ENCODE measurements around the gene CACUL1.
"Not testable (repeated sequence)": the region's sequence is repeated elsewhere in the genome, so short reads cannot be mapped to it uniquely, and the experiment has no call there.

CACUL1 gene

DNA sequence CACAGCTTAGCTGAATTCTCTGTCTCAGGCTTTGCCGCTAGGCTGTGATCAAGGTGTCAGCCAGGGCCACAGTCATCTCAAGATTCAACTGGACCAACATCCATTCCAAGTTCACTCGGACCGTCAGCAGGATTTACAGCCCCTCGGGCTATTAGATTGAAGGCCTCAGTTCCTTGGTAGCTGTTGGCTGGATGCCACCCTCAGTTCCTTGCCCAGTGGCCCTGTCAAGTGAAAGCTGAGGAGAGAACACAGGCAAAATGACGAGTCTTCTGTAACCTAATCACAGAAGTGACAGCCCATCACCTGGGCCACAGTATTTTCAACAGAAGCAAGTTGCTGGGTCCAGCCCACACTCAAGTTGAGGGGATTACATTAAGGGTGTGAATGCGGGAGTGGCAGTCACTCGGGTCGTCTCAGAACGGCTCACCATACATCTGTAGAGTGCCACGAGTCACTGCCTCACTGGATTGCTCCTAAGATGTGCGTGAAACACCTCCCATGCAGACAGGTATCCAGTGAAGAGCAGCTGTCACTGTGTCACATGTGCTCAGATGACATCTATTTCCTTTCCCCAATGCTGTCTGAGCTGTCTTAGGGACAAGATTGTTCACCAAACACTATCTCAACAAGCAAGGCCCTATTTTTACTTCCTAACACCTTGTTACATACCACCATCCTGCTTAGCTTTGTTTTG, 80.4 kb downstream of the CACUL1 start:
- no peak for DNase-seq

DNA sequence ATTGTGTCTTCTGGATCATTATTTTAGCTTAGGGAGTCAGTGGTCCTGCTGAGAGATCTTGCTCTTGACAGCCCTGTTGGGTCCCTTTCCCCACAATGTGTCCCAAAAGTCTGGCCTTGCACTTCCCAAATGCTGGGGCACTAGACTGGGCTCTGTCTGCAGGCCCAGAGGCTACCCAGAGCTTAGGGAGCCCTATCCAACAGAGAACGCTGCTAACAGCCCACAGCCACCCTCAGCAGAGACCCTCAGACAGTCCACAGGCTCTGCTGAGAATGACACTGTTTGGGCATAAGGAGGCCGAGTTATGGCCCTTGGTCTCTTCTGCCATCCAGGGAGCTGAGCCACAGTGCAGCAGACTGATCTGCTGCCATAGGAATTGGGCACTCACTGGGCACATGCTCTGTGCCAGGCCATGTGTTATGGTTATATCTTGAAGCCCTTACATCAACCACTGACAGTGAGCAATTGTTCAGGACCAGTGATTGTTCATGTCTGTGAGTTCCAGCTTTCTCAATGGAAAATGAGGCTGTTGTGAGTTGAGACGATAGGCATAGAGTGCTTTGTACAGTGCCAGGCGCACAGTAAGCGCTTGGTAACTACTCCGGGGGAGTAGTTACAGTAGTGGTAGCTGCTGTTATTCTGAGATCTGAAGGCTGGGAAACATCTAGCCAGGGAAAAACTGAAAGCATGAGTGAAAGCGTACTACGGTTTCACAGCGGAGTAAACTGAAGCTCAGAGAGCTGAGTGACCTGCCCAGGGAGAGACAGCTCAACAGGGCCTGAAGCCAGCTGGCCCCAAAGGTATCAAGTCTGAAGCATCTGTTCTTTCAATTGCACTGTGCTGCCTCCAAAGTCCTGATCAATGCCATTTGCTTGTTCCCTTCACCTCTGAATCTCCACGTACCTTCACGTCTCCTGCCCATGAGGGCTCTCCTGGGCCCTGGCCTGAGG, 81.7 kb downstream of the CACUL1 start:
- no peak for DNase-seq

DNA sequence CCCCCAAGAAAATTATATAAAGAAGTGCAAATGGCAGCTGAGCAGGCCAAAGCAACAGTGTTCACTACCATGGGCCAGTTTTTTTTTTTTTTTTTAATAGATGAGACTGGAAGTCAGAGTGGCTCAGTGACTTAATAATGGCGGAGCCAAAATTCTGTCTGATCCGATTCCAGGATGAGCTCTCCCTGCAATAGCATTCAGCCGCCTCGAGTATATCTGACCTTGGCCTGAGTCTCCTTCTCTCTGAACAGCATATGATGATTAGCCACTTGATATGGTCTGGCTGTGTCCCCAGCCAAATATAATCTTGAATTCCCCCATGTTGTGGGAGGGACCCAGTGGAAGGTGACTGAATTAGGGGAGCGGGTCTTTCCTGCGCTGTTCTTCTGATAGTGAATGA, 82.6 kb downstream of the CACUL1 start:
- DNase-seq: no peak

DNA sequence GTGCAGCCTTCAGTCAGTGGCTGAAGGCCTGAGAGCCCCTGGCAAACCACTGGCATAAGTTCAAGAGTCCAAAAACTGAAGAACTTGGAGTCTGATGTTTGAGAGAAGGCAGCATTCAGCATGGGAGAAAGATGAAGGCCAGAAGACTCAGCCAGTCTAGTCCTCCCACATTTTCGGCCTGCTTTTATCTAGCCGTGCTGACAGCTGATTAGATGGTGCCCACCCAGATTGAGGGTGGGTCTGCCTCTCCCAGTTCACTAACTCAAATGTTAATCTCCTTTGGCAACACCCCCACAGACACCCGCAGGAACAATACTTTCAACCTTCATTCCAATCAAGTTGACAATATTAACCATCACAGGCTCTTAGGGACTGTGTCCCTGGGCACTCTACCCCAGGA, 83.5 kb downstream of the CACUL1 start:
- DNase-seq: not testable (repeated sequence)

DNA sequence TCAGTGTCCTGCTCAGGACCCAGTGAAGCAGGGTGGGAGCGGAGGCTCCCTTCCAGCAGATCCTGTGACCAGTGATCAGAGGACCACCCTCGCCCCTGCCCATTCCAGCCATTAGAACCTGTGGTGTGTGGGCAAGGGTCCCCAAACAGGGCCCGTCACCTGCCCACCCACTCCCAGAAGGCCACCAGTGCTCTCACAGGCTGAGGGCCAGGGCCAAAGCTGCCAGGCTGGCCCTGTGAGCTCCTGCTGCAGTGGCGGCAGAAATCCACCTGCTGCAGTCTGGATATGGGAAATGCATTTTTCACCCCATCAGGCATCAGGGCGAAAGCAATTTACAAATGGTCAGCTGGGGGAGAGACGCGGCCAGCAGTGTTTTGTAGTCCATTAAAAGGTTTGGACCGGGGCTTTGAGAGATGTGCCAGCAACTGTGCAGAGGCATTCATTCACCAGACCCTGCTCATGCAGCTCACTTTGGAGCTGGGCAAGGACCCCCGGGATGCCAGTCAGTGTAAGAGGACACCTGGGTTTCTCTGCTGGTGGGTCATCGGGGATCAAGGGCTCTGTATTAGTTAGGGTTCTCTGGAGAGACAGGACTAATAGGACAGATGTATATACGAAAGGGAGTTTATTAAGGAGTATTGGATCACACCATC, 84.2 kb downstream of the CACUL1 start:
- DNase-seq: no peak

DNA sequence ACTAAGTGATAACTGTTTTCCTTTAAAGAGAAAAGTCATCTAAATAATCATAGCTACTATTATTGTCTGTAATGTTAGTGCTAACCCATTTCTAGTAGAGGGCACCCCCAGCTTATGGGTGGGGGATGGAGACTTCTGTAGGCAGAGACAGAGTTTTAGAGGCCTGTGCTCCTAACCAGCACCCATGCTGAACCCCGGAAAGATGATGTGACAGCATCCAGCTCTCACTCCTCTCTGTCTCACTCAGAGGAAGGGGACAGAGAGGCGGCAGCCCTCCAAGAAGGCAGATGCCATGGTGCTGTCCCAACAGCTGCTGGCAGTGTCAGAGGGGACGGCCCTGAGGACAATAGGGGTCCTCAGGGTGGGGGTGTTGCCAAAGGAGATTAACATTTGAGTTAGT, 84.9 kb downstream of the CACUL1 start:
- DNase-seq: no peak

DNA sequence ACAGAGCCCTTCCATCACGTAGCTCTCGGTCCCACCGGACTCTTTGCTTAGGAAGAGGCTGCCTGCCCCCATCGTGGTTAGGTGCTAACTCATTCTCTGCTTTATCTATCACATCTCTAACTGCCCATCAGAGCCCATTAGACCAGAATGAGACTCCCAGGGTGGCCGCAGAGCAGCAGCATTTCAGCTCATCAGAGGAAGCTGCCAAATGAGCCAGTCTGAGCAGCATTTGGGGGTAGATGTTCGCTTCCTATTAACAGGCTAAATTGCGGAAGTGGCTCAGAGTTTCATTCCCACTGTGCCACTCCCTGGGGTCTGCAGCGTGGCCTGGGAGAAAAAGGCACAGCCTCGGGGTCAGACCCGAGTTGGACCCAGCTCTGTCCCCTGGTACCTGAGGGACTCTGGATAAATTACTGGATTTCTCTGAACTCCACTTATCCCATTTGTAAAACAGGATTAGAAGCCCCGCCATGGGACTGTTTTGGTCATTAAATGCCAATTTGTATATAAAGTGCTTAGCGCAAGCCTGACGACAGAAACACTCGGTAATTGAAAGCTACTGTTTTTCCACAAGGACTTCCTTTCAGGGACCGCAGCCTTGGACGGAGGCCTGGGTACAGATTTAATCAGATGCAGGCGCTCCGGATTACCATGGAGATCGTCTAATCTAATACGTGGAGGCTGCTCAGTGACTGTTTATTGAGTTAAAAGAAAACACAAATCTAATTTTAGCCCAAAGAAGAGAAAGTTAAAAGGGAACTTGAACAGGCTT, 85.6 kb downstream of the CACUL1 start:
- DNase-seq: no peak

DNA sequence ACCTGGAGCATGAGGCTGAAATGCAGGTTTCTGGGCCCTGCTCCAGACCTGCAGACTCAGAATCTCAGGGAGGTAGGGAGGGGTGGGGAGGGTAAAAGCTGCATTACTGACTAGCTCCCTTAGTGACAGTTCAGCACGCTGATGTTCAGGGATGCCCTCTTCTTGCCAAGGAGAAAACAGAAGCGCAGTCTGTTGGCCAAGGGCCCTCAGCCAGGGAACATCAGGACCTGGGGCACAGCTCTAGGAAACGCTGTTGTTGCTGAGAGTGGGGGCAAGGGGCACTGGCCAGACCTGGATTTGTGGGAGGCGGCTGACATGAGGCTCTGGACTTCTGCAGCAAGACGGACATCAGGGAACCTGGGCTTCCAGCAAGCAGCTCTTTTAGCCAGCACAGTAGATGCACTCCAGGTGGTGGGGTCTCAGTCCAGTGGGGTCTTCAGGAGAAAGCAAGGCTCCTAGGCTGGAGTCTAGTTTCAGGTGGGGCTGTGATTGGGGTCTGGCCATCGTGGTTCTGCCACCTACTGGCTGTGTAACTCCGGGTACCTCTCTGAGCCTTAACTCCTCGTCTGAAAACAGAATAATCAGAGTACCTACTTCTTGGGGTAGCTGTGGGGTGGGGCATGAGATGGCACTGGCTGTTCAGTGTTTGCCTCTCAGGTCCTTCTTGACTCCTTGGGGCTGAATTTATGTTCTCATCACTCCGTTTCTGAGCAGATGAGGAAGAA, 86.4 kb downstream of the CACUL1 start:
- no peak for DNase-seq

DNA sequence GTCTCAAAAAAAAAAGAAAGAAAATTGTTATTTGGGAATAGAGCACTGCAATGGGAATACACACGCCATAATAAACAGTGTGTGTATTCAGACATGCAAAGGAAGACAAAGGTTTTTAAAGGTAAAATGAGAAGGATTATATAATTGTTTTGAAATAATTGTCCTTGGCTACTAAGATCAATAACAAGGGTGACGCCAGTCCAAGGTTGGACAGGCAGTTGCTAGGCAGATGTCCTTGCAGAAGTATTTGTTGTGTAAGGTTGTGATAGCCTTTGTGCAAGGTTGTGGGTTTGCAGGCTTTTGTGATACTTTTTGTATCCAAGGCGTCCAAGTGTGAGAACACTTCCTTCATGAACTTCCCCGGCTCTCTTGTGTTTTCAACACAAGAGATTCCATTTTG, 87.0 kb downstream of the CACUL1 start:
- DNase-seq: no peak

DNA sequence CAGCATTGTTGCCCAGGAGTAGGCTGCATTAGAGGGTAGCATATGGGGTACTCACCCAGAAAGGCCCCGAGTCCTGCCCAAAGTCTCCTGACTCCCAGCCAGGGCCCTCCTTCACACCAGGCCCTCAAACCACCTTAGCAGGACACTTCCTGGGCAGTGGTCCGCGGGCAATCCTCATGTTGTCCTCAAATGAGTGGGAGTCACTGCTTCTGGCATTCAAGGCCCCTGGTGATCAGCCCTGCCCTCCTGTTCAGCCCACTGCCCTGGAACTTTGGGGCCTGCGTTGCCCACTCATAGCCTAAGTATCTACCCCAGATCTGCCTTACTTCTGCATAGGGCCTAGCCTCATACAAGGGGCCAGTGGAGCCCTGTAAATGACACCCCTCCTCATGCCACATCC, 88.4 kb downstream of the CACUL1 start:
- no peak for DNase-seq

DNA sequence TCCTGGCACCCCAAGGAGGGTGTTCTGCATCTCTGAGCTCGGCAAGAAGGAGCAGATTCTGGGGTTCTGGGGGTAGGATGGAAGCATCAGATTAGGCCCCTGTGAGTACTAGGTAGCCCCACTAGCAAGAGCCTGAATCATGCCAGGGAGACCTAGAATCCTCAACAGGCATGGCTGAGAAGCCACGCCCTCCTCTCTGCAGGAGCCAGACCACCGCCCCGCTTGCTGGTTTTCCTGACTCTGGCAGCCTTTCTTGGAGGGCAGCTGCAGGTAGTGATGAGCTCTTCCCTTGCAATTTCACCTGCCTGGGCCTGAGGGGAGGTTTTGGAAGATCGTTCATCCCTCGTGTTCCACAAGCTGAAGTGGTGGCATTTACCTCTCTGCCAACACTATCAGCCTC, 90.4 kb downstream of the CACUL1 start:
- DNase-seq: no peak

DNA sequence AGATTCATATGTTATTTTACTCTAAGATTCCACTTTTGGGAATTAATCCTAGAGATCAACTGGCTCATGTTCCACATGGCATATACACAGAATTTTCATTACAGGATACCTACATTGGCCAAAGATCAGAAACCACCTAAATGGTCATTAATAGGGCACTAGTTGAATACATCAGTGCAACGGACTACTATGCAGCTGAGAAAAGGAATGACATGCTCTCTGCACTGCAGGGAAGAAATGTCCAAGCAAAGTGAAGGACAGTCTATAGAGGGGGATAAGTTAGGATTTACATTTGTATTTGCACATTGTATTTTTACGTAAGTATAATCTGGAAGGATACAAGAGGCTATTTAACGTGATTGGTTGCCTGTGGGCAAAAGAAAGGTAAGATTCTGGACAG, 91.6 kb downstream of the CACUL1 start:
- no peak for DNase-seq

DNA sequence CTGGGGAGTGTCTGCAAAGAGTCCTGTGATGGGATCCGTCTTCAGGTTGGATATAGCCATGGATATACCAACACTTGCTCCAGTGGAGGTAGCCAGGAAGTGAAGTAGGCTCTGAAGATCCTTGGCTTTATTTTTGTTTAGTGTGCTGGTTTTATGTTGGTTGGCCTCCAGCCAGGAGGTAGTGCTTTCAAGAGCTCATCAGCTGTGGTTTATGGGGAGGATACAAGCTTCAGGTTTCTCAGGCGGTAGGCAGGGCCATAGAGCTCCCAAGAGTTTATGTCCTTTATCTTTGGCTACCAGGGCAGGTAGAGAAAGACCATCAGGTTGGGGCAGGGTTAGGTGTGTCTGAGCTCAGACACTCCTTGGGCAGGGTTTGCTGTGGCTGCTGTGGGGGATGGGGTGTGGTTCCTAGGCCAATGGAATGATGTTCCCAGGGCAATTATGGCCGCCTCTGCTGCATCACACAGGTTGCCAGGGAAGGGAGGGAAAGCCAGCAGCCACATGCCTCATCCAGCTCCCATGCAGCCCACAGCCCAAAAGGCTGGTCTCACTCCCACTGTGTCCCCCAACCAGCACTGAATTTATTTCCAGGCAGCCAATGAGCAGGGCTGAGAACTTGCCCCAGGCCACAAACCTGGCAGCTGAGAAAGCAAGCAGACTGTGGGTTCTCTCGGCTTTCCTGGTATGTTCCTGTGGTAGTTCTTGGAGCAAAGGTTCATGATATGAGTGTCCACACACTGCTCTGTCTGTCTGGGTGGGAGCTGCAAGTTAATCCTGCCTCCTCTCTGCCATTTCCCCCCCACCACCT, 92.3 kb downstream of the CACUL1 start:
- DNase-seq: no peak

DNA sequence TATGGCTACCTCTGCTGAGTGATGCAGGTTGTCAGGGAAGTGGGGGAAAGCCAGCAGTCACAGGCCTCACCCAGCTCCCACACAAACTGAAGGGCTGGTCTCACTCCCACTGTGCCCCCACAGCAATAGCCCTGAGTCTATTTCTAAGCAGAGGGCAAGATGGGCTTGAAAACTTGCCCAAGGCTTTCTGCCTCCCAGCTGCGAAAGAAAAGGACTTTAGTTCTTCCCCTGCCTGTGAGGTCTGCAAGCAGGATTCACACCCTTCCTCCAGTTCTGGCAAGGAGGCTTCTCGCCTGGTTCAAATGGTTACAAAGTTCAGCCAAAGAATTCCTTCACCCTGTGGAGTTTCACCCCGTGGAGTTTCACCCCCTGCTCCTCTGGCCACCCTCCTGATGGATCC, 96.0 kb downstream of the CACUL1 start:
- DNase-seq: no peak

DNA sequence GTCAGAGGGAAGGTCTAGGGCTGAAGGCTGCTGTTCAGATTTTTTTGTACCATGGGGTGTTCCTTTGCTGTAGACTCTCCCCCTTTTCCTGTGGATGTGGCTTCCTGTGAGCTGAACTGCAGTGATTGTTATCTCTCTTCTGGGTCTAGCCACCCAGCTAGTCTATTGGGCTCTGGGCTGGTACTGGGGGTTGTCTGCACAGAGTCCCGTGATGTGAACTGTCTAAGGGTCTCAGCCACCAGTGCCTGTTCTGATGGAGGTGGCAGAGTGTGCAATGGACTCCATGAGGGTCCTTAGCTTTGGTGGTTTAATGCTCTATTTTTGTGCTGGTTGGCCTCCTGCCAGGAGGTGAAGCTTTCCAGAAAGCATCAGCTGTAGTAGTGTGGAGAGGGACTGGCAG, 96.6 kb downstream of the CACUL1 start:
- DNase-seq: not testable (repeated sequence)

DNA sequence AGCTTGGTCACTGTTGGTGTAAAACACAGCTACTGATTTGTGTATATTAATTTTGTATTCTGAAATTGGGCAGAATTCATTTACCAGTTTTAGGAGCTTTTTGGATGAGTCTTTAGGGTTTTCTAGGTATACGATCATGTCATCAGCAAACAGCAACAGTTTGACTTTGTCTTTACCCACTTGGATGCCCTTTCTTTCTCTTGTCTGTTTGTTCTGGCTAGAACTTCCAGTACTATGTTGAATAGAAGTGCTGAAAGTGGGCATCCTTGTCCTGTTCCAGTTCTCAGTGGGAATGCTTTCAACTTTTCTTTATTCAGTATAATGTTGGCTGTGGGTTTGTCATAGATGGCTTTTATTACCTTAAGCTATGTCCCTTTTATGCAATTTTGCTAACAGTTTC, 109.5 kb downstream of the CACUL1 start:
- DNase-seq: not testable (repeated sequence)

DNA sequence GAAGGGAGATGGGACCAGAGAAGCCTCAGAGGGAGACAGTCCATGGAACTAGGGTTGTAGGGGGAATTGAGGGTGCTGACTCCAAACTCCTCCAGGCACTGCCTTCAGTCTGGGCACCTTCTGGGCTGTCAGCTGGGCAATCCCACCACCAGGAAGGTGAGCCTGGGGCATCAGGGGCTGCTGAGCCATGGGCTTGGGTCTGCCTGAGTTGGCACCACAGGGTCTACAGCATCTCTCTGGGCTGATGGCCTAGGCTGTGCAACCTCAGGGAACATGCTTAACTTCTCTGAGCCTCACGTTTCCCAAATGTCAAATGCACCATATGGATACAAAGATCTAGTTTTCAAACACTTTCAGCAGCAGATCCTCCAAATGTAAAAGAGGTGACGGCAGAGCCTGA, 112.5 kb downstream of the CACUL1 start:
- DNase-seq: no peak

DNA sequence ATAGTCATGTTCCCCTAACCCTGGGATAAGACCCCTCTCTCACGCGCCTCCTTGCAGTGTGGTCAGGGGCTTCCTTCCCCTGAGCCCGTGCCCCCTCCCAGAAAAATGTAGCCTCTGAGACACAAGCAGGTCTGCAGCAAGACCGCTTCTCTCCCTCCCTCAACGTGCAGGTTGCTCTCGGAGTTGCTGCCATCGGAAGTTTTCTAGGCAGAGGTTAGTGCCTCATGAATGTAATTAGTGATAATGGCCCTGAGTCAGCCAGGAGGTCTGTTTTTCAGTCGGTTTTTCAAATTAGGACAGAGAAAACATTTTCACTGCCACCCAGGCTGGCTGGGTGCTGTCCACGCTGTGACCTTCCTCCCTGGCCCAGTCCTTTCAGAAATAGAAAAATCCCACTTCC, 116.1 kb downstream of the CACUL1 start:
- no peak for DNase-seq

DNA sequence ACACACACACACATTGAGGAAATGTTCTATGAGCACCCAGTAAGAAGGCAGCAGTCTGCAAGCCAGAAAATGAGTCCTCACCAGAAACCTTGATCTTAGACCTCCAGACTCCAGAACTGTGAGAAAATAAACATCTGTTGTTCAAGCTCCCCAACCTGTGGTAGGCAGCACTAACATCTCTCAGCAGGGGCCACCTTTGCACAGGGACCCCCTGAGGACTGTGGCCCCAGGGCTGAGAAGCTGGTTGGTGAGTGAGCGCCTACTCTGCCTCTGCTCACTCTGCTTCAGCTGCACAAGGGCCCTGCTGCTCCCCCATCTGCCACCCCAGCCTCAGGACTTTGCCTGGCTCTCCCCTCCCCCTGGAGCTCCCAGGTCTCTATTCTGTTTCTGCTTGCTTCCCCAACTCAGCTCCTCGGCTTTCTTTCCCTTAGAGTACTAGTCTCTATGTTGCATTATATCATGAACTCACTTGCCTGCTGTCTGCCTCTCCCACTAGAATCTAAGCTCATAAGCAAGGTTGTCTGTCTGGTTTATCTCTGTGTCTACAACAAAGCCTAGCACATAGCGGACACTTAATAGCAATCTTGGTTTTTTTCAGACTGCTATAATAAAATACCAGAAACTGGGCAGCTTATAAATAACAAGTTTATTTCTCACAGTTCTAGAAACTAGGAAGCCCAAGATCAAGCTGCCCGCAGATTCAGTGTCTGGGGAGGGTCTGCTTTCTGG, 118.9 kb downstream of the CACUL1 start:
- no peak for DNase-seq

DNA sequence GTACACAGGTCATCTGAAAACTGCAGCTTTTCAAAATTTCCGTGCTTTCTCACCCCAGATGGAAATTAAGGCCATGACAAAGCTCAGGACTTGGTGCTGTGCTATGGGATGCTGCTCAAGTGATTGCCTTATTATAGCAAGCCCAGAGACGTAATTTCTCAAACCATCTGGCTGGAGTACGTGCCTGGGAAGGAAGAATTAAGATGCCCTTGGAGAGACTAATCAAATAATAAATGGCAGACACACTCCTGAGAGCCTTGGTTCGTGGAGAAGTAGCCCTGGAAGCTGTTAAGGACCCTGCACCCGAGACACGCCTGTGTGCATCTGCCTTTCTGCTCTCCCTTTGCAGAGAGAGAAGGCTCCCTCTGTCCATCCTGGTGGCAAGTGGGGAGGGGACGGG, 121.0 kb downstream of the CACUL1 start:
- DNase-seq: no peak

DNA sequence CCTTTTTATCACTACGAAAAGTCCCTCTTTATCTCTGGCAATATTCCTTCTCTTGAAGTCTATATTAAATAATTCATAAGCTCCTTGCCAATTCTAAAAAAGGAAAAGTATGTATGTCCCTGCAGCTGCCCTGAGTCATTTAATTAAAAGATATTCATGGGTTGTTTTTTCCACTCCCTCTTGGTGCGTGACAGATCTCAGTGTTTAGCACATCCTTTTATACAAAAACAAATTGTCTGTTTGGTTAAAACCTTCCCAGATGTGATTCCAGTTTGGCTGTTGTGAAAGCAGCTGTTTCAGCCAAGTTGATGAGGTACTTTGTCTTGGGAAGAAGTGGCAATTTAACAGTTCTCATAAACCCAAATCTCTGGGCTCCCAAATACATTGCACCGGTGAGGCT, 125.6 kb downstream of the CACUL1 start:
- no peak for DNase-seq
